Measurements from ENCODE around the gene MATCAP1.

The MATCAP1 gene

GRCh38 chr16:67129422-67129821, 54.3 kb downstream of the MATCAP1 start:
- Histone ChIP-seq H3K27me3 (ENCODE audit: control insufficient read depth, low read length) (no peaks in the 10 kb centered on the region), H3K4me1 (ENCODE audit: control insufficient read depth, low read length) (no peaks in the 10 kb centered on the region), H3K9me2 (replicated peaks; ENCODE audit: control insufficient read depth, low read length) (no peaks in the 10 kb centered on the region), H3K4me3 (ENCODE audit: low read length) (no peak overlapping the region), H3K36me3 (ENCODE audit: control insufficient read depth, low read length) (peaks cover 23% of the 10 kb centered on the region), H3K4me2 (ENCODE audit: low read length) (no peak overlapping the region), H4K20me1 (ENCODE audit: control insufficient read depth, insufficient read depth, low read depth, low read length) (no peaks in the 10 kb centered on the region), H3F3A (ENCODE audit: control insufficient read depth, insufficient read depth) (no peaks in the 10 kb centered on the region; the same call in 1 of the 2 replicates), H3K79me2 (ENCODE audit: control insufficient read depth, low read length) (no peaks in the 10 kb centered on the region), H3K27ac (ENCODE audit: low read depth, low read length) (no peak overlapping the region), H3K9me3 (ENCODE audit: control insufficient read depth, insufficient read depth, low read length) (no peaks in the 10 kb centered on the region)
- TF ChIP-seq EZH2phosphoT487 (IDR thresholded peaks at IDR 0.05; ENCODE audit: borderline replicate concordance, low read length), result no peak
- TF ChIP-seq, protein P1, sequence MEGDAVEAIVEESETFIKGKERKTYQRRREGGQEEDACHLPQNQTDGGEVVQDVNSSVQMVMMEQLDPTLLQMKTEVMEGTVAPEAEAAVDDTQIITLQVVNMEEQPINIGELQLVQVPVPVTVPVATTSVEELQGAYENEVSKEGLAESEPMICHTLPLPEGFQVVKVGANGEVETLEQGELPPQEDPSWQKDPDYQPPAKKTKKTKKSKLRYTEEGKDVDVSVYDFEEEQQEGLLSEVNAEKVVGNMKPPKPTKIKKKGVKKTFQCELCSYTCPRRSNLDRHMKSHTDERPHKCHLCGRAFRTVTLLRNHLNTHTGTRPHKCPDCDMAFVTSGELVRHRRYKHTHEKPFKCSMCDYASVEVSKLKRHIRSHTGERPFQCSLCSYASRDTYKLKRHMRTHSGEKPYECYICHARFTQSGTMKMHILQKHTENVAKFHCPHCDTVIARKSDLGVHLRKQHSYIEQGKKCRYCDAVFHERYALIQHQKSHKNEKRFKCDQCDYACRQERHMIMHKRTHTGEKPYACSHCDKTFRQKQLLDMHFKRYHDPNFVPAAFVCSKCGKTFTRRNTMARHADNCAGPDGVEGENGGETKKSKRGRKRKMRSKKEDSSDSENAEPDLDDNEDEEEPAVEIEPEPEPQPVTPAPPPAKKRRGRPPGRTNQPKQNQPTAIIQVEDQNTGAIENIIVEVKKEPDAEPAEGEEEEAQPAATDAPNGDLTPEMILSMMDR (IDR thresholded peaks at IDR 0.05; ENCODE audit: low read depth, low read length, poor library complexity, severe bottlenecking), result no peak

DNA sequence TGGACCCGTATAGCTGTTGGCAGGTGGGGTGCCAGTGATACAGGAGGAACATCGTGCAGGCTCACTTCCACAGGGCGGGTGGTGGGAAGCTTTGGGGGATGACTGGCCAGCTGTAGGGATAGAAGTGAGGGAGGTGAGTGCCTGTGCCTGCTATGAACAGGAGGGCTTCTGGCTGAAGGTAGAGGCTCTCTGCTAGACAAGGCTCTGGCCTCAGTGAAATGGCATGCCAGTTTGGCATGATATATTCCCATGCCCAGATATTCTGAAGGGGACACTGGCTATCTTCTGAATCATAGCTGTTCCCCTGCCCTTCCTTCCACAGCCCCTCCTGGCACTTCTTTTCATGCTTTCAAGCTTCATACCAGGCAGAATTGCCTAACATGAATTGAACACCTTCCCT, 54.9 kb downstream of the MATCAP1 start:
- Histone ChIP-seq H3F3A (ENCODE audit: control insufficient read depth, insufficient read depth) (no peaks in the 10 kb centered on the region; the same call in 1 of the 2 replicates), H3K27ac (ENCODE audit: low read depth, low read length) (no peak overlapping the region), H3K36me3 (ENCODE audit: control insufficient read depth, low read length) (peaks cover 23% of the 10 kb centered on the region), H3K27me3 (ENCODE audit: control insufficient read depth, low read length) (no peaks in the 10 kb centered on the region), H3K79me2 (ENCODE audit: control insufficient read depth, low read length) (no peaks in the 10 kb centered on the region), H3K9me2 (replicated peaks; ENCODE audit: control insufficient read depth, low read length) (no peaks in the 10 kb centered on the region), H4K20me1 (ENCODE audit: control insufficient read depth, insufficient read depth, low read depth, low read length) (no peaks in the 10 kb centered on the region), H3K4me3 (ENCODE audit: low read length) (no peak overlapping the region), H3K9me3 (ENCODE audit: control insufficient read depth, insufficient read depth, low read length) (no peaks in the 10 kb centered on the region), H3K4me2 (ENCODE audit: low read length) (no peak overlapping the region), H3K4me1 (ENCODE audit: control insufficient read depth, low read length) (no peaks in the 10 kb centered on the region)
- TF ChIP-seq EZH2phosphoT487 (IDR thresholded peaks at IDR 0.05; ENCODE audit: borderline replicate concordance, low read length), result no peak
- TF ChIP-seq, protein P1 (IDR thresholded peaks at IDR 0.05; ENCODE audit: low read depth, low read length, poor library complexity, severe bottlenecking), result no peak

GRCh38 chr16:67128417-67128816, 55.3 kb downstream of the MATCAP1 start:
- no peaks in the 10 kb centered on the region for H3K27me3 ChIP-seq (ENCODE audit: control insufficient read depth, low read length)
- H3F3A ChIP-seq (ENCODE audit: control insufficient read depth, insufficient read depth), result no peaks in the 10 kb centered on the region; the same call in 1 of the 2 replicates
- TF ChIP-seq, protein P1 (IDR thresholded peaks at IDR 0.05; ENCODE audit: low read depth, low read length, poor library complexity, severe bottlenecking), result no peak
- TF ChIP-seq EZH2phosphoT487 (IDR thresholded peaks at IDR 0.05; ENCODE audit: borderline replicate concordance, low read length), result no peak
- H4K20me1 ChIP-seq (ENCODE audit: control insufficient read depth, insufficient read depth, low read depth, low read length), result no peaks in the 10 kb centered on the region
- no peaks in the 10 kb centered on the region for H3K79me2 ChIP-seq (ENCODE audit: control insufficient read depth, low read length)
- H3K9me3 ChIP-seq (ENCODE audit: control insufficient read depth, insufficient read depth, low read length), result no peaks in the 10 kb centered on the region
- H3K4me1 ChIP-seq (ENCODE audit: control insufficient read depth, low read length), result no peaks in the 10 kb centered on the region
- no peaks in the 10 kb centered on the region for H3K9me2 ChIP-seq (replicated peaks; ENCODE audit: control insufficient read depth, low read length)
- H3K27ac ChIP-seq (ENCODE audit: low read depth, low read length), result no peak overlapping the region
- no peak overlapping the region for H3K4me3 ChIP-seq (ENCODE audit: low read length)
- H3K4me2 ChIP-seq (ENCODE audit: low read length), result no peak overlapping the region
- H3K36me3 ChIP-seq (ENCODE audit: control insufficient read depth, low read length), result peaks cover 26% of the 10 kb centered on the region
